GM21619 (cell line): ENCODE data around the gene VPS13D.
"Not testable (repeated sequence)": the region's sequence is repeated elsewhere in the genome, so short reads cannot be mapped to it uniquely, and the experiment has no call there.

Experiments used
- ATAC-seq: cut with Tn5 transposase; IDR thresholded peaks from one replicate; pipeline ENCODE4 v1.9.1; 2021; ENCODE audit not compliant: unreplicated experiment

VPS13D gene

DNA sequence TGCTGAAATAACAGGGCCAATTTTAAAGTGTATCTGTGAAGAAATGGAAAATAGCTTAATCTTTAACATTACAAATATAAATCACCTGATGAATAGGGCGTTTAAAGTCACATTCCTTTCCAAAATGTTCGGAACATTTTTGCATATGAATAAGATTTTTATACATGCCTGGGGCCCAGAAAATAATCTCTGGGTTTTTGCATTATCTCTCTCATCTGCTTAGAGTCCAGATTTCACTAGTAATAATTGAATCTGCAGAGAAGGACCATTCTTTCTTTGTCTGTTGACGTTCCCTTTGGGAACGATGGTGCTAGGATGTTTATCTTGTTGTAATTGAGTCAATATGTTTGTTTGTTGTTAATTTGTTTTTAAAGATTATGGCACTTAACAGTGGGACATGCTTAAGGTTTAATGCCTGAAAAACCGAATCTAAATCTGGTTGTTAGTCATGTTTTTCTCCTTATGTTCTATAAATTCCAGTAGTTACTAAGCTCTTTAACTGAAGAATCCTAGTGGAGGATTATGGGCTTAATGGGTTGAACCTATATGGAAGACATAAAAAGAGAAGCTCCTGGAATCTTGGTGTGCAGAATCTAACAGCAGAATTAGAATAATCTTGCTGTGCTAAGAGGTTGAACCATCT is 140.6 kb downstream of the VPS13D start:
- ATAC-seq, result no peak

DNA sequence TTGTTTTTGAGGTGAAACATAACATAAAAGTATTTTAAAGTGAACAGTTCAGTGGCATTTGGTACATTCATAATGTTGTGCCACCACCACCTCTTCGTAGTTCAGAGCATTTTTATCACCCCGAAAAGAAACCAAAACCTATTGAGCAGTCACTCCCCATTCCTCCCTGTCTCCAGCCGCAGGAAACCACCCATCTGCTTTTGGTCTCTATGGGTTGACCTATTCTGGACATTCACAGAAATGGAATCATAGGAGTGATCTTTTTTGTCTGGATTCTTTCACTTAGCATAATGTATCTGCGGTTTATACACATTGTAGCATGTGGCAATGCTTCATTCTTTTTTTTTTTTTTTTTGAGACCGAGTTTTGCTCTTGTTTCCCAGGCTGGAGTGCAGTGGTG is 141.2 kb downstream of the VPS13D start:
- no peak for ATAC-seq

DNA sequence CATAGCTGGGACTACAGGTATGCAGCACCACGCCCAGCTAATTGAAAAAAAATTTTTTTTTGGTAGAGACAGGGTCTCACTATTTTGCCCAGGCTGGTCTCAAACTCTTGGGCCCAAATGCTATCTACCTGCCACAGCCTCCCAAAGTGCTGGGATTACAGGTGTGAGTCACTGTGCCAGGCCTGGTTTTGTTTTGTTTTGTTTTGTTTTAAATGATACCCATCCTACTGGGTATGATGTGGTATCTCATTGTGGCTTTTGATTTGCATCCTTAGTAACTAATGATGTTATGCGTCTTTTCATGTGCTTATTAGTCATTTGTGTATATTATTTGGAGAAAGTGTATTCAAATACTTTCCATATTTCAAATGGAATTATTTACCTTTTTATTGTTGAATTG is 142.3 kb downstream of the VPS13D start:
- no peak for ATAC-seq

DNA sequence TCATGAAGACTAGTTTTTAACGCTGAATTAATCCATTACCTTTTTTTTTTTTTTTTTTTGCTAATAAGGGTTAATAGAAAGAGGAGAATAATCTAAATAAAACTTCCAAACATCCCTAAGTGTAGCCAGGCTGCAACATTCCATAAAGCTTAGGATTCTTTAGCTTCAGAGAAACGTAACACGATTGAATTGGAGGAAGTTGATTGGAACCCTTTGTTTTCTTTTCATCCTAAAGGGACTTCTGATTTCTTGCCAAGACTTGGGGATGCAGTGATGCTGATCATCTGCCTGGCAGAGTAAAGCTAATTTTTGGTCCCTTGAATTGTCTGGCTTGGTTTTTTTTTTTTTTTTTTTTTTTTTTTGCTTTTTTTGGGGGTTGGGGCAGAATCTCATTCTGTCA is 142.9 kb downstream of the VPS13D start:
- no peak for ATAC-seq

DNA sequence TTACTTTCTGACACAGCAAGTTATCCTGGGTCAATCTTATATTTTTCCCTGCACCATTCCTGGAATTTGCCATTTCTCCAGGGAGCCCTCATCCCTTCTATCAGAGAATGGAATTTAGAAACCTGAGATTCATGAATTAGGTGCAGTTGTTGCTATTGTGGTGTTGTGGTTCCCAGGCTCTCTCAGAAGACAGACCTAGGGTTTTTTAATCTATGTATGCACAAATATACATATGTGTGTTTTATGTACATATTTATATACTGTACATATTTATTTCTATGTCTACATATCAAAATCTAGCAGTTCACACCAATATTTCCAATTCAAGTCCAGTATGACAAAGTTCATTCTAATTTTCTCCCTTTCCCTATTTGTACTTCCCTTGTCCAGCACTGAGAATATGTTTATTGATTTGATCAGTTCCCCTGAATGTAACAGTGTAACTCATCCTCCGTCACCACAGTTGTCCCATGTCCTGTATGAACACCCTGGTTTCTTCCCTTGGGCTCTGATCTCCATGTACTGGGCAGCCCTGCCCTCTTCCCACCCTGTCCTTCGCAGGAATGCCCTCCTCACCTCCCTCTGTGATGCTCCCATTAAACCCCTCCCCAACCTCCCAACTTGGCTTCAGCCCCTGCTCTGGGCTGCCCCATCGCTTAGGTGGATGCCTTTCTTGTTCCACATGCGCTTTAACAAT is 145.5 kb downstream of the VPS13D start:
- ATAC-seq, result no peak

DNA sequence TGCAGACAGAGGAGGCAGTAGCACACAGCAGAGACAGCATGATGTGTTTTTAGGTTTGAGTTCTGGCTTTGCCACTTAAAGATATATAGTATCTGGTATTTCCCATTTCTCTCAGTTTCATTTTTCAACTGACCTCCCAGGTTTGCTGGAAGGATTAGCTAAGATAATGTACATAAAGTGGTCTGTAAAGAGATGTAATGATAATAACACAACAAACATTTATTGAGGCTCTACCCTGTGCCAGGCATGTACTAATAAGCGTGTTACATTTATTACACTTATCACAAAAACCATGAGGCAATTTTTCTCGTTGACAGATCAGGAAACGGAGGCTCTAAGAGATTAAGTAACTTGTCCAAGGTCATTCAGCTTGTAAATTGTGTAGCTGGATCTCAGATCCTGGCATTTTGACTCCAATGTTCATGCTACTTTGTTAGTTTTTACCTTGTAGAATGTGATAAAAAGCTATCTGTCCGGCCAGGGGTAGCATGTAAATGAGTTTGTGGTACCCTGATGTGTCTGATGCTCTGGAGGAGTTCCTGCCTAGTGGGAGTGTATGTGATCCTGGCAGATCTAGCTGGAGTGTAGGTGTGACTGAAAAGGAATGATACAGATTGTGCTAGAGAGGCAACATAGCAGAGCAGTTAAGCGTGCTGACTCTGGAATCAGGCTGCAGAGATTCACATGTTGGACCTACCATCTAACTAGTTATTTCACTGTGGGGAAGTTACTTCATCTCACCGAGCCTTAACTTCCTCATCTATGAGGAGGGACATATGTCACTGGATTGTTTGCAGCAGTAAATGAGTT is 146.6 kb downstream of the VPS13D start:
- ATAC-seq, result no peak

DNA sequence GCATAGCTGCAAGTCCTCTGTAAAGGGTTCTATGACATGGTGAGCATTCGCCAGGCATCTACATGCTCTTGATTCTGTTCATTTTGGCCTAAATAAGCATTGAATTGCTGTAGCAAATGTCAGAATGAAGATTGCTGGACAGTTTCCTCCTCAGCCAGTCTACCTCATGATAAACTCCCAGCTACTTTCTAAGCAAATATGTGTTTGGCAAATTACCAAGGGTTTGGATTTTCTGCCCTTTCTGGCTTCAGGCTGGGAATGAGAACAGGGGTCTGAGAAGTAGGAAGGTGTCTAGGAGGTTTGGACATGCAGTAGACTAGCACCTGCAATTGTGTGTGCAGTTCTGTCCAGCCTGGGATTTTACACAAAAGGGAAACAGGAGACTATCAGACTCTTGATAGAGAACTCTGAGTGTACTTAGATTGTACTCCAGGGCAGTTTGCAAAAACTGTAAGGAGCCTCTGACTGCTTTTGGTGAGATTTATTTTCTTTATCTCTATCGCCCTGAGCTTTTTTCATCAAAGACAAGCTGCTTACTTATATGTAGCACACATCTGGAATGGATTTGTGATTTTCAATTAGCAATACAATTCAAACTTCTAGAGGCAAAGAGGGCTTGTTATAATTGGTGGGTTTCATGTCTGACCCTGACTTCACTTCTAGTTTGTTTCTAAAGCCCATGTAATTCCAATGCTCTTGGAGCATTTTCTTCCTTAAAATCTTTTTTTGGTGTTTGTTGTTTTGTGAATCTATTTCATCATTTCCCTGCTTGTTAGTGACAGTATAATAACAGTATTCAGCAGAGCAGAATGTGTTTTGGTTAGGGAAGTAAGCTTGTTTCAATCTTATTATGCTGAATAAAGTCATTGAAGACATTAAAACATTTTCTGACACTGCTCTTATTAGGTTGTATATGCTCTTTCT is 150.8 kb downstream of the VPS13D start:
- ATAC-seq, result no peak

DNA sequence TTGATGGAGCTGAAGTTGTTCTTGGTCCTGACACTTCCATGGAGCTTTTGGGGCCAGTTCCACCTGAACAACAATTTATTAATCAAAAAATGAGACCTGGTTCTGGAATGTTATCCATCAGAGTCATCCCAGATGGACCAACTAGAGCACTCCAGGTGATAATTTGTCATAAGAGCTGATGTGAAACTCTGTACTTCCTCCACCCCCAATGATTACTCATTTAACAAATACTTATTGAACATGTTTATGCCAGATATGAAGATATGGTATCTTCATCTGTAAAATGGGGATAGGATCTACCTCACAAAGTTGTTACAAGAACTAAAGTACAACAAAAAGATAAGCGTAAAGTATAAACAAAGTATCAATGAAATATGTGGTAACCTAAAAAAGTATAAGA is 153.2 kb downstream of the VPS13D start:
- ATAC-seq, result no peak

DNA sequence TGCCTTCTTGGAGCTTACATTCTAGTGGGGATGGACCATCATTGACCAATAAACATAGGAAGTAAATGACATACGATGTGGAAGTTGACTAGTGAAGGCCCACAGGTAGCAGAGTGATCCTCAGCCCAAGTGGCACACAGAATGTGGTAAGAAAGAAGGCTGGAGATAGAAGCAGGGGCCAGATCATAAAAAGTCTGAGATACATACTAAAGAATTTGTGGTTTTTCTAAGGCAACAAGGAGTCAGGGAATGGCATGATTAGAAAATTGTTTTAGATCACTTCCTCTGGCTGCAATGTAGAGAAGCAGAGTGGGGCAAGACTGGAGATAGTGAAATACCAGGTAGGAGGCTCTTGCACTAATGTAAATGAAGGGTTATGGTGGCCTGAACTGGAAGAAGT is 154.0 kb downstream of the VPS13D start:
- no peak for ATAC-seq

DNA sequence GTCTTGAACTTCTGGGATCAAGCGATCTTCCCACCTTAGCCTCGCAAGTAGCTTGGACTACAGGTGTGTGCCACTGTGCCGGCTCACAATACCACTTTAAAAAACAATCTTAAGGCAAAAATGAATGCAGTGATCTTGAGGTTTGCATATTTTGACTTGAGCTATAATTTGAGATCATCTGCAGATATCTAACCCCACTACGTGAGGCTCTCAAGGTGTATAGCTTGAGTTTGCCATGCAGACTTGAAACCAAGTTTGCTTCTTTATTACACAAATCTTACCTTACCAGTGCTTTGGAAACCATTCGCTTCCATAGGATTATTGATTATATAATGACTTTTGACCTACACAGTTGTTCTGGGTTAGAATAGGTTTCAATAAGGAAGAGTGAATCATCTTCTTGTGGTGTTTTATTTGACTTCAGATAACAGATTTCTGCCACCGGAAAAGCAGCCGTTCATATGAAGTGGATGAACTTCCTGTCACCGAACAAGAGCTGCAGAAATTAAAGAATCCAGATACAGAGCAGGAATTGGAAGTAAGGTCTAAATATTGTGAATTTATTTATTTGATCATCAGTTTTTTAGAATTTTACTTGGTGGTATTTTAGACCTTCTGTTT is 155.1 kb downstream of the VPS13D start:
- no peak for ATAC-seq

DNA sequence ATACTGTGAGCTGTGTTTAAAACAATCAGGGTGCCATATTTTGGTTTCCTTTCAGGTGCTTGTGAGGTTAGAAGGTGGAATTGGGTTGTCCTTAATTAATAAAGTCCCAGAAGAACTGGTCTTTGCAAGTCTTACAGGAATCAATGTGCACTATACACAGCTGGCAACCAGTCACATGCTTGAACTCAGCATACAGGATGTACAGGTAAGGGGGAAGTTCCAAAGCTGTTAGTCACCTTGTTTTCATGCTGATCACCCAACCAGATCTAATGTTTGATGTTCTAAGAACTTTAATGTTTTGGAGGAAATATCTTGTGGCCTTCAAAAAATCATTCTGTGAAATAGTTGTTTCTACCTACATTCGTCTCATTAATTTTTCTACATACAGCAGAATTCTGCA is 156.3 kb downstream of the VPS13D start:
- ATAC-seq, result no peak

DNA sequence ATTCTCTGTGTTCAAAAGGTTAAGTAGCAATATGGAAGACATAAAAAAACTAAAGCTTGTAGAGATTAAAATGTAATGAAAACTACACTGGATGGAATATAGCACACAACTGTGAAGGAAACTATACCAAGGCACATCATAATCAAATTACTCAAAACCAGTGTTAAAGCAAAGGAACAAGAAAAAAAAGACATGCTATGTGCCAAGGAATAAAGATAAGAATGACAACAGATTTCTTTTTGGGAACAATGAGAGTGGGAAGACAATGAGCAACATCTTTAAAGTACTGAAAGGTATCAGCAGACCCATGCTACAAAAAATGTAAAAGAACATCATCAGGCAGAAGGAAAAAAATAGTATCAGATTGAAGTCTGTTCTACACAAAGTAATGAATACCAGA is 157.8 kb downstream of the VPS13D start:
- ATAC-seq, result no peak

DNA sequence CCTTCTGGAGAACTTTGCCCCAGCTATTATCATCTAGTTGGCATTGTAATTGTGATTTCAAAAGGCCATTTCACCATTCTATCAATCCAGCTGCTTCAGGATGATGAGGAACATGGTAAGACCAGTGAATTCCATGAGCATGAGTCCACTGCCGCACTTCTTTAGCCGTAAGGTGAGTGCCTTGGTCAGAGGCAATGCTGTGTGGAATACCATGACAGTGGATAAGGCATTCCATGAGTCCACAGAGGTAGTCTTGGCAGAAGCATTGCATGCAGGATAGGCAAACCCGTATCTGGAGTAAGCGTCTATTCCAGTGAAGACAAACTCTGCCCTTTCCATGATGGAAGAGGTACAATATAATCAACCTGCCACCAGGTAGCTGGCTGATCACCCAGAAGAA is 160.5 kb downstream of the VPS13D start:
- ATAC-seq, result not testable (repeated sequence)

DNA sequence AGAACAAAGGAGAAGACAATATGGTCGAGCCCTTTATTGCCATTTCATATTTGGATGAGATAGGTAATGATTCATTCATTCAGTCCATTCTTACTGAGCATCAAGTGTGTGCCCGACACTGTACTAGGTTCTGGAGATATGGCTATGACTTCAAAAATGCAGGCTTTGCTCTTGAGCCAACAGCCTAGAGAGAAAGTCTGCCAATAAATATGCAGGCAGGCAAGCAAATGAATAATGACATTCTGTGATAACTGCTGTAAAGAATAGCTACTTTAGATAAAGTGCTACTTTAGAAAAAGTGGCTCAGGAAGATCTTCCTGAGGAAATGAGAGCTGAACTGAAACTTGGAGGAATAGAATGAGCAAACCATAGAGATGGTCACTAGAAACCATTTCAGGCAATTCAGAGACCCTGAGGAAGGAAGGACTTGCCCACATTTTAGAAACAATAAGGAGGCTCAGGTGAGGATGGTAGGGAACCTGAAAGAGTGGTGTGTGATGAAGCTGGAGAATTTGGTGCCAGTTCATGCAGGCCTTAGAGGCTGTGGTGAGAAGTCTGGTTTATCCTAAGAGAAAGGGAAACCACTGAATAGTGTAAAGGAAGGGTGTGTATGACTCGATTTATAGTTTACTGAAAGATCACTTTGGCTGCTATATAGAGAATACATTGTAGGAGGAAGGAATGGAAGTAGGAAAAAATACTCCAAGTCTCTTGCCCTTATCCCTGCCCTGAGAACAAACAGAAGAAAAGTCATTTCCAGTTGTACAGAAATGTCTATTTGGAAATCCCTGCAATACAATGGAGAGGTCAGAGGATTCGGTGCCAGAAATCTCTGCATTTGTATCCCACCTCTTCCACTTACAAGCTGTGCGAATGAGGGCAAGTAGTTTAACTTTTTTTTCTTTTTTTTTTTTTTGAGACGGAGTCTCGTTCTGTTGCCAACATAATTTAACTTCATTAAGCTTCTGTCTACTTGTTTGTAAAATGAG is 167.9 kb downstream of the VPS13D start:
- ATAC-seq, result no peak

DNA sequence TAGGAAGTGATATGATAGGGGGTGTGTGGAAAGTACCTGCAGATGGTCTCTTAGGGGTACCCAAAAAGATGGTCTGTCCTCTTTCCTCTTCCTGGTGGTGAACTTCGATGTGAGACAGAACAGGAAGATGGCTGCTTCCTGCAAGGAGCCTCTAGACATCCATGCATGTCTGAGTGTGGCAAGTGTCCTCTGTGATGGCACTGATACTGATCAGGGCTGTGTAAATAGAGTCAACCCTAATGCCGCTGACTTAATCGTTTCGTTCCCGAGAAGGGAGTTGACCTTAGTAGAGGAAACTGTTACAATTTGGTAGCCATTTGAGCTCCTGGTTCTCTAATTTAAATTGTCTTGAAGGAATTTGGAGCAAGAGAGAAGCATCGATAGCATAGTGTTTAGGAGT is 168.6 kb downstream of the VPS13D start:
- no peak for ATAC-seq

DNA sequence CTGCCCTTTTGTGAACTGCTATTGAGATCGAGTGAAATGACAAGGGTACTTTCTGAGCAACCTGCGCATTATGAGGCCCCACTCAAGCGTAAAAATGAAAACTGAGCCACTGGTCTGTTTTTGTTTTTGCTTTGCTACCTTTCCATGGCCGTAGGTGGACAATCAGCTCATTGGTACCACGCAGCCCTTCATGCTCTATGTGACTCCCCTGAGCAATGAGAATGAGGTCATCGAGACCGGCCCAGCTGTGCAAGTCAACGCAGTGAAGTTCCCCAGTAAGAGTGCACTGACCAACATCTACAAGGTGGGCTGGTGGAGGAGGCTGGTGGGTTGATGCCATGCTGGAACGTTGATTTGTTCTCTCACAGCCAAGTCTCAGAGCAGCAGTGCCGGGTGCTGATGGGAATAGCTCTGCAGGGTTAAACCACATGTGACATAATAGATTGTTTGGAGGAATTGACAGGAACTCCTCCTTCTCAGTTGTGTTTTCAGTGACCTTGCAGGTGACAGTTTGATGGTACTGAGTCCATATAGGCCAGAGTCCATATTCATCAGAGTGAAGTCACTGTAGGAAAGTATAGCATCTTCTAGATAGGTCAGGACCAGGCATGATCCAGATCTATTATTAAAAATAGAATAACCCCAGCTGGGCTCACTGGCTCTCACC is 170.3 kb downstream of the VPS13D start:
- no peak for ATAC-seq

DNA sequence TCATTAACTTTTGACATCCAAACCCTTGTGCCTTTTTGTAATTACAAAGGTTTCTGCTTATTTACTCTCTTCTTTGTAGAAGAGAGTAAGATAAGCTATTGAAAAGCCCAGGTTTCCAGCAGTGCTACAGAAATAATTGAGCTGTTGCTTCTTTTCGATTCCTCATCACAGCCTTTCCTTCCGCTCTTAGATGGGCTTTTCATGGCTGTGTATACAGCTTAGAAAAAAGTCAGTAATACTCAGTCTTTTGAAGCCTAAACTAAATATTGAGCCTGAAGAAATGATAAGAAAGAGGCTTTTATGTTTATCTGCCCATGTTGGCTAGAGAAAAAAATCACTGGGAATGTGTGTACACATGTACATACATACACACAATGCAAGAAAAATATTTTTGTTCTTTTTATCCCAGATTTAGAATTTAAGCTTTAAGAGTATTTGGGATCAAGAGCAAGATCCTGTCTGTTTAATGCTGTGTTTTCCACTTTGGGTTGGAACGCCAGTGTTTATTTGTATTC is 172.4 kb downstream of the VPS13D start:
- no peak for ATAC-seq

DNA sequence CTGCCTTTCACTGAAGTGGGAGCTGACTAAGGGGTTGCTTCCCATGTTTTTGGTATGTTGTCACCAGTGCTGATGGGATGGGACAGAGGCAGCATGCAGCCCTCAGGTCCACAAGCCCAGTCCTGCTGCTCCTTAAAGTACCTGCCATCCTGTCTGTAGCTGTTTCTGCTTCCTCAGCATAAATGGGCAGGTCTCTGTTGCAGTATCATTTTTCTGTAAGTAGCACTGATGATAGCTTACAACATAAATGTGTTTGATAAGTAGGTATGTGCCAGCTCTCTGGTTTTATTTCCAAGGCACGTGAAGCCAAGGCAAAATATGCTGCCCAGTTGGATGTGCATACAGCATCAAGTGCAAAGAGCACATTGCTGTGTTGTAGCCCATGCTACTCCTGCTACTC is 173.0 kb downstream of the VPS13D start:
- ATAC-seq, result no peak

DNA sequence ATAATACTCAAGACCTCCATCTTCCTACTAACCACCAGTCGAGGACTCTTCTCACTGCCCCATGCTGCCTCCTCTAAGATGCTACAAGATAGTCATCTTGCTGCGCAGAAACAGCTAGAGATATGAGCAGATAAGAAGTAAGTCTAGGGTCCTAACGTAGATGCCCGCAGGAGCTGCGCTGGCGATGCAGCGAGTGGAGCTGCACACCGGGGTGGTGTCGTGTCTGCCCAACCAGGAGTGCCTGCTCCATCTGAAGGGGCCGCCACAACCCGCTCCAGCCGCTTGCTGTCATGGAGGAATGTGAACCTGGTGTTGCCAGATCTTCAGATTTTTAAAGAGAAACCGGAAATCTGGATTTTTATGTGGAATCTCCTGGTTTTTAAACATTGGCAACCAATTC is 175.1 kb downstream of the VPS13D start:
- no peak for ATAC-seq
